ENCODE results near the gene PC. TPM values are rescaled to one million over a fixed set of nuclear protein-coding genes. Genes with fewer than 3 reads are reported as not detected.

The PC gene
- total RNA-seq, 1 donor from 2014 or later: 47.4 TPM

DNA sequence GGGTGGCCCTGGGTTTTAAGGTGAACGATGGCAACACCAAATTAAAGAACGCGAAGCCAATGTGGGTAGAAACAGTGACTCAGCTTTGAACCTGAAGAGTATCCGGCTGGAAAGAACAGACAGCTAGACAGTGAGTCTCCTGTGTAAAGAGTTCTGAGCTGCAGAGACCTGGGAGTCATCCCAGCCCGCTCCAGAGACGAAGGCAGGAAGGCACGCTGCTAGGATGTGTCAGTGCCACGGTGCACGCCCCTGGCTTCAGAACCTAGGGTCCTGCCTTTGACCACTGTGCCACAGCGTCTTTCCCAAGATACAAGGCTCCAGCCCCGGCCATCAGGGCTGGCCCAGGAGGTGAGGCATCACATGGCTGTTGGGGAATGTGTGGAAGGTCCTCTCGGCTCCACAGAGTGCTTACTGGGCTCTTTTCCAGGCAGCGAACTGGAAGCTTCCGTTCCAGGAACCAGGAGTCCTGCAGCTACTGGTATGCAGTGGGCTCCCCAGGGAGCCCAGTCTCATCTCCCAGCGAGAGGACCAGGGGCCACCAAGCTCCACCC, 71.4 kb downstream of the PC start:
- no peak overlapping the region for H3K27ac Mint-ChIP-seq (ENCODE audit: unreplicated experiment)
- H3K27me3 Mint-ChIP-seq (ENCODE audit: unreplicated experiment): peaks cover 9% of the 10 kb centered on the region
- H3K36me3 Mint-ChIP-seq (ENCODE audit: unreplicated experiment): no peaks in the 10 kb centered on the region
- TF ChIP-seq, protein P1, sequence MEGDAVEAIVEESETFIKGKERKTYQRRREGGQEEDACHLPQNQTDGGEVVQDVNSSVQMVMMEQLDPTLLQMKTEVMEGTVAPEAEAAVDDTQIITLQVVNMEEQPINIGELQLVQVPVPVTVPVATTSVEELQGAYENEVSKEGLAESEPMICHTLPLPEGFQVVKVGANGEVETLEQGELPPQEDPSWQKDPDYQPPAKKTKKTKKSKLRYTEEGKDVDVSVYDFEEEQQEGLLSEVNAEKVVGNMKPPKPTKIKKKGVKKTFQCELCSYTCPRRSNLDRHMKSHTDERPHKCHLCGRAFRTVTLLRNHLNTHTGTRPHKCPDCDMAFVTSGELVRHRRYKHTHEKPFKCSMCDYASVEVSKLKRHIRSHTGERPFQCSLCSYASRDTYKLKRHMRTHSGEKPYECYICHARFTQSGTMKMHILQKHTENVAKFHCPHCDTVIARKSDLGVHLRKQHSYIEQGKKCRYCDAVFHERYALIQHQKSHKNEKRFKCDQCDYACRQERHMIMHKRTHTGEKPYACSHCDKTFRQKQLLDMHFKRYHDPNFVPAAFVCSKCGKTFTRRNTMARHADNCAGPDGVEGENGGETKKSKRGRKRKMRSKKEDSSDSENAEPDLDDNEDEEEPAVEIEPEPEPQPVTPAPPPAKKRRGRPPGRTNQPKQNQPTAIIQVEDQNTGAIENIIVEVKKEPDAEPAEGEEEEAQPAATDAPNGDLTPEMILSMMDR (IDR thresholded peaks at IDR 0.05; ENCODE audit: partially characterized antibody, unreplicated experiment): no peak
- peaks cover 16% of the 10 kb centered on the region for H3K4me1 Mint-ChIP-seq (ENCODE audit: low read depth, unreplicated experiment)
- peak overlapping the region; percentile 2 for H3K4me3 Mint-ChIP-seq (ENCODE audit: unreplicated experiment)
- no peak for DNase-seq
- H3K9me3 Mint-ChIP-seq (ENCODE audit: unreplicated experiment): peaks cover 3% of the 10 kb centered on the region

GRCh38 chr11:66885950-66886440, 72.2 kb downstream of the PC start:
- H3K4me3 Mint-ChIP-seq (ENCODE audit: unreplicated experiment): peak overlapping the region; percentile 2
- no peak for DNase-seq
- H3K27ac Mint-ChIP-seq (ENCODE audit: unreplicated experiment): no peak overlapping the region
- peaks cover 10% of the 10 kb centered on the region for H3K27me3 Mint-ChIP-seq (ENCODE audit: unreplicated experiment)
- no peaks in the 10 kb centered on the region for H3K36me3 Mint-ChIP-seq (ENCODE audit: unreplicated experiment)
- peaks cover 21% of the 10 kb centered on the region for H3K4me1 Mint-ChIP-seq (ENCODE audit: low read depth, unreplicated experiment)
- H3K9me3 Mint-ChIP-seq (ENCODE audit: unreplicated experiment): peaks cover 3% of the 10 kb centered on the region
- TF ChIP-seq, protein P1 (IDR thresholded peaks at IDR 0.05; ENCODE audit: partially characterized antibody, unreplicated experiment): no peak

GRCh38 chr11:66885469-66885868, 72.7 kb downstream of the PC start:
- no peak for DNase-seq
- H3K4me3 Mint-ChIP-seq (ENCODE audit: unreplicated experiment): no peak overlapping the region
- no peak overlapping the region for H3K27ac Mint-ChIP-seq (ENCODE audit: unreplicated experiment)
- peaks cover 11% of the 10 kb centered on the region for H3K27me3 Mint-ChIP-seq (ENCODE audit: unreplicated experiment)
- H3K36me3 Mint-ChIP-seq (ENCODE audit: unreplicated experiment): no peaks in the 10 kb centered on the region
- TF ChIP-seq, protein P1 (IDR thresholded peaks at IDR 0.05; ENCODE audit: partially characterized antibody, unreplicated experiment): no peak
- peaks cover 3% of the 10 kb centered on the region for H3K9me3 Mint-ChIP-seq (ENCODE audit: unreplicated experiment)
- peaks cover 25% of the 10 kb centered on the region for H3K4me1 Mint-ChIP-seq (ENCODE audit: low read depth, unreplicated experiment)

- H3K9me3 Mint-ChIP-seq (ENCODE audit: unreplicated experiment): peaks cover 3% of the 10 kb centered on the region
- no peak overlapping the region for H3K4me3 Mint-ChIP-seq (ENCODE audit: unreplicated experiment)
- peaks cover 13% of the 10 kb centered on the region for H3K27me3 Mint-ChIP-seq (ENCODE audit: unreplicated experiment)
- no peaks in the 10 kb centered on the region for H3K36me3 Mint-ChIP-seq (ENCODE audit: unreplicated experiment)
- no peak overlapping the region for H3K27ac Mint-ChIP-seq (ENCODE audit: unreplicated experiment)
- TF ChIP-seq, protein P1 (IDR thresholded peaks at IDR 0.05; ENCODE audit: partially characterized antibody, unreplicated experiment): no peak
- H3K4me1 Mint-ChIP-seq (ENCODE audit: low read depth, unreplicated experiment): peaks cover 33% of the 10 kb centered on the region
- no peak for DNase-seq
These were observed 73.7 kb downstream of the PC start for GRCh38 chr11:66884443-66884842.

All from glutamatergic neuron (in vitro differentiated cells).